ENCODE data around the gene LSM10.

LSM10 gene

GRCh38 chr1:36420836-36421317 is 23.2 kb upstream of the LSM10 start:
- DNase-seq (ENCODE audit: low spot score) = peak; percentile 91
- no peak overlapping the region for H3K27ac ChIP-seq
- no peak overlapping the region for H3K4me3 ChIP-seq
- TF ChIP-seq CTCF (IDR thresholded peaks at IDR 0.05) = peak; percentile 59

DNA sequence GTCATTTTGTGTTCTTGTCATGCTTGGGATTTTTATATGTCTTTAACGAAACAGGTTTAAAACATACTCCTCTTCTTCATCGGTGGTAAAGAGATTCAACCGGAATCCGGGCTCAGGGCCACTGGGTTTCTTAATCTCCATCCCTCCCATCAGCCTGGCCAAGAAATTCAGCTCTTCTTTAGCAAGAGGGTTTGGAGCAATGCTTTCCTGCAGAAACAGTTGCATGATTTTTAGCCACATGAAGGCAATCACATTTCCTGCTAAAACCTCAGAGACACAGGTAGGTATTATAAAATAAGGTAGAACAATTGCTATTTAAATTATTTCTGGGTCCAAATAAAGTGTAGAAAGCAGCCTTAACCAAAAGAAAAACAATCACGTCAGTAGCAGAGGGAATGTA is 22.7 kb upstream of the LSM10 start:
- H3K27ac ChIP-seq = no peak overlapping the region
- no peak for TF ChIP-seq CTCF (IDR thresholded peaks at IDR 0.05)
- no peak for DNase-seq (ENCODE audit: low spot score)
- no peak overlapping the region for H3K4me3 ChIP-seq

DNA sequence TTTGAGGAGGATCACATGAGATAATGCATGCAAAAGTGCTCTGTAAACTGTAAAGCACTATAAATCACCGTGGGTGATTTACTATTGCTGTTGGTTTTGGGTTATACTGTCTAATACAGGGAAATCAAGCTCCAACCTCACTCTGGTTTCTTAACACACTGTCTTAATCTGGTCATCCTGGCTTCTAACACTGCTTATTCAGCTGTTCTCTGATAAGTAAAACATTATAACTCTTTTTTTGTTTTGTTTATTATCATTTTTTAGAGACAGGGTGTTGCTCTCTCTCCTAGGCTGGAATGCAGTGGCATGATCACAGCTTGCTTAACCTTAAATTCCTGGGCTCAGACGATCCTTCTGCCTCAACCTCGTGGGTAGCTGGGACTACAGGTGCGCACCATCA is 21.9 kb upstream of the LSM10 start:
- H3K27ac ChIP-seq = no peak overlapping the region
- no peak for TF ChIP-seq CTCF (IDR thresholded peaks at IDR 0.05)
- no peak for DNase-seq (ENCODE audit: low spot score)
- H3K4me3 ChIP-seq = no peak overlapping the region

- Histone ChIP-seq H3K4me3 (no peak overlapping the region), H3K27ac (no peak overlapping the region)
- no peak for DNase-seq (ENCODE audit: low spot score)
- no peak for TF ChIP-seq CTCF (IDR thresholded peaks at IDR 0.05)
These were observed 21.4 kb upstream of the LSM10 start for GRCh38 chr1:36419140-36419539.

DNA sequence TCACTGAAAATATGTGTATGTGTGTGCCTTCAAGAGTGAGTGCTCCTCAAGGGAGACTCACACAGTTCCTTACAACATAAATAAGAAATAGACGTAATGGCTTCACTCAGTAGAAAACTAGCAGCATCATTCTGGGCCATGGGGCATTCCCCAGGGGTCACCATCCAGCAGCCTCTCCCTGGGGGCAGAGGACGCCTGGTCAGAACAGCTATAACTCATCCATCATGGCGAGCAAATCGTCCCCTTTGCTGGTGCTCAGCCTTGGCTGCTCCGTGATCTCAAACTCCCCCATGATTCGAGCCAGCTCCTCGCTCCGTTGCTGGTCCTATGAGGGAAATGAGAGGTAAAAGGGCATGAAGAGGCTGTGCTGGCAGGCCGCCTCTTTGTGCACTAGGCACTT is 20.2 kb upstream of the LSM10 start:
- no peak overlapping the region for H3K4me3 ChIP-seq
- no peak for TF ChIP-seq CTCF (IDR thresholded peaks at IDR 0.05)
- no peak for DNase-seq (ENCODE audit: low spot score)
- H3K27ac ChIP-seq = no peak overlapping the region

DNA sequence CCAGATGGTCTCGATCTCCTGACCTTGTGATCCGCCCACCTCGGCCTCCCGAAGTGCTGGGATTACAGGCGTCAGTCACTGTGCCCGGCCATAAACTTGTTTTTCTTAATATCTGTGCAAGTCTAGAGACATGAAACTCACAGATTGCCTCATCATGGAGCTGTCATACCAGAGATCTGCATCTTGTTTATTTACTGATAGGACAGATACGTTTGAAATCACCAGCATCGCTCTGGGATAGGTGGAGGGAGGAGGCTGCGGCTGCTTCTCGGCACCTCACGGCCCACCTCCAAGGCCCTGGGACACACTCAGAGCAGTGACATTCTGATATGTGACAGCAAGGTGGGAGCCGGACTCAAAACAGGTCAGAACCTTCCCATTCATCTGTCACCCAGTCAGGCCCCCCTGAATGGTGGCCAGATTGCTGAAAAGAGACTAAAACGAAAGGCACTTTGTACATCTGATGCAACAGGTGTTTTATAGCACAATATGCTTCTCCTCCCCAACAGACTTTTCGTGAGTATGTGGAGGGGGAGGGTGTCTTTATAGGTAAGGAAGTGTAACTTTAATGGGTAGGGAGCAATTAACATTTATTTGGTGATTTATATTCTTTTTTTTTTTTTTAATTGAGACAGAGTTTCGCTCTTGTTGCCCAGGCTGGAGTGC is 18.1 kb upstream of the LSM10 start:
- DNase-seq (ENCODE audit: low spot score) = no peak
- Histone ChIP-seq H3K4me3 (no peak overlapping the region), H3K27ac (no peak overlapping the region)
- TF ChIP-seq CTCF (IDR thresholded peaks at IDR 0.05) = no peak

GRCh38 chr1:36414384-36414783 is 16.7 kb upstream of the LSM10 start:
- DNase-seq (ENCODE audit: low spot score) = no peak
- TF ChIP-seq CTCF (IDR thresholded peaks at IDR 0.05) = no peak
- Histone ChIP-seq H3K4me3 (no peak overlapping the region), H3K27ac (no peak overlapping the region)
